ENCODE measurements around the gene JPH3. TPM values are rescaled to one million over a fixed set of nuclear protein-coding genes. Genes with fewer than 3 reads are reported as not detected.

The JPH3 gene
- total RNA-seq, 1 experiment from 2014 or later = 1.4 TPM

GRCh38 chr16:87615621-87616041, 13.3 kb downstream of the JPH3 start:
- Histone ChIP-seq H3K27me3 (replicated peaks; ENCODE audit: insufficient read depth, low read depth, low read length, poor library complexity) (peaks cover 3% of the 10 kb centered on the region), H3K4me3 (ENCODE audit: low read depth, low read length, poor library complexity, severe bottlenecking) (no peak overlapping the region), H3K4me1 (ENCODE audit: insufficient read depth, low read length, poor library complexity, severe bottlenecking) (no peaks in the 10 kb centered on the region), H3K27ac (ENCODE audit: low read depth, low read length, poor library complexity, severe bottlenecking) (no peak overlapping the region), H3K9me3 (ENCODE audit: low read depth, low read length, poor library complexity, severe bottlenecking) (no peaks in the 10 kb centered on the region), H3K36me3 (ENCODE audit: insufficient read depth, low read length, poor library complexity, severe bottlenecking) (no peaks in the 10 kb centered on the region)
- intact Hi-C loops (cut with micrococcal nuclease; ENCODE audit: unreplicated experiment) = no loop called here
- TF ChIP-seq CTCF (conservative IDR thresholded peaks at IDR 0.05; ENCODE audit: low read depth, low read length) (no peak), EZH2 (IDR thresholded peaks at IDR 0.05; ENCODE audit: borderline replicate concordance, low read depth, low read length, poor library complexity, severe bottlenecking) (no peak)
- CTCF ChIA-PET = interaction anchor here (0.6 kb wide), 1 partner anchor 31 kb away, joined by 3 read pairs; no protein-coding TSS in a partner anchor
- POLR2A ChIA-PET (ENCODE audit: low non-redundant PET) = no interaction called here
- BruUV-seq (replicated peaks) = no TSS peak
- no peak for DNase-seq (ENCODE audit: low spot score)

GRCh38 chr16:87616556-87616955, 14.2 kb downstream of the JPH3 start:
- intact Hi-C loops (cut with micrococcal nuclease; ENCODE audit: unreplicated experiment) = no loop called here
- no peak for DNase-seq (ENCODE audit: low spot score)
- Histone ChIP-seq H3K36me3 (ENCODE audit: insufficient read depth, low read length, poor library complexity, severe bottlenecking) (no peaks in the 10 kb centered on the region), H3K9me3 (ENCODE audit: low read depth, low read length, poor library complexity, severe bottlenecking) (no peaks in the 10 kb centered on the region), H3K27me3 (replicated peaks; ENCODE audit: insufficient read depth, low read depth, low read length, poor library complexity) (peaks cover 3% of the 10 kb centered on the region), H3K4me1 (ENCODE audit: insufficient read depth, low read length, poor library complexity, severe bottlenecking) (no peaks in the 10 kb centered on the region), H3K4me3 (ENCODE audit: low read depth, low read length, poor library complexity, severe bottlenecking) (no peak overlapping the region), H3K27ac (ENCODE audit: low read depth, low read length, poor library complexity, severe bottlenecking) (no peak overlapping the region)
- ChIA-PET POLR2A (ENCODE audit: low non-redundant PET) (no interaction called here), CTCF (no interaction called here)
- TF ChIP-seq EZH2 (IDR thresholded peaks at IDR 0.05; ENCODE audit: borderline replicate concordance, low read depth, low read length, poor library complexity, severe bottlenecking) (no peak), CTCF (conservative IDR thresholded peaks at IDR 0.05; ENCODE audit: low read depth, low read length) (no peak)
- BruUV-seq (replicated peaks) = no TSS peak

- Histone ChIP-seq H3K4me1 (ENCODE audit: insufficient read depth, low read length, poor library complexity, severe bottlenecking) (no peaks in the 10 kb centered on the region), H3K36me3 (ENCODE audit: insufficient read depth, low read length, poor library complexity, severe bottlenecking) (no peaks in the 10 kb centered on the region), H3K27me3 (replicated peaks; ENCODE audit: insufficient read depth, low read depth, low read length, poor library complexity) (peaks cover 3% of the 10 kb centered on the region), H3K27ac (ENCODE audit: low read depth, low read length, poor library complexity, severe bottlenecking) (no peak overlapping the region), H3K4me3 (ENCODE audit: low read depth, low read length, poor library complexity, severe bottlenecking) (no peak overlapping the region), H3K9me3 (ENCODE audit: low read depth, low read length, poor library complexity, severe bottlenecking) (no peaks in the 10 kb centered on the region)
- ChIA-PET POLR2A (ENCODE audit: low non-redundant PET) (no interaction called here), CTCF (no interaction called here)
- no peak for TF ChIP-seq EZH2 (IDR thresholded peaks at IDR 0.05; ENCODE audit: borderline replicate concordance, low read depth, low read length, poor library complexity, severe bottlenecking)
- TF ChIP-seq CTCF (conservative IDR thresholded peaks at IDR 0.05; ENCODE audit: low read depth, low read length) = no peak
- DNase-seq (ENCODE audit: low spot score) = no peak
- no TSS peak for BruUV-seq (replicated peaks)
- intact Hi-C loops (cut with micrococcal nuclease; ENCODE audit: unreplicated experiment) = no loop called here
Measured at GRCh38 chr16:87618216-87618615, 15.9 kb downstream of the JPH3 start.

All from A673 (cell line).